GM12872 (cell line): ENCODE data around the gene MYO1D.

ENCODE experiments used
- TF ChIP-seq, protein P1 (sequence below): IDR thresholded peaks from 3 replicates; pipeline ENCODE4 v1.5.1; 2011; ENCODE audit warnings: low read depth, mild to moderate bottlenecking, low read length, moderate library complexity; ENCODE audit not compliant: insufficient read depth

The MYO1D gene

DNA sequence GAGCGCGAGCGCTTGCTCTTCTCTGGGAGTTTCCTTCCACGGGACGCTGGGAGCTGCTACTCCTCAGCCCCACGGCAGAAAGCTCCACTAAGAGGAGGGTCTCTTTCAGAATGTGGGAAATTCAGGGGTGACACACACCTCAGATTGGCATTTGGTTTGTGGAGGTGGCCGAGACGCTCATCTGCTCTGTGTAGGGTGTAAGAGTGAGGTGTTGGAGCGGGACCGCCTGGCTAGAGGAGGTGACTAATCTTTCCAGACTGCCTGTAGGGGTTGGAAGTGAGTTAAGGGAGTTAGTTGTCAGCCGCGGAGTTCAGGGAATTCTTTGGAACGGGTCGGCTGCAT is 431.9 kb downstream of the MYO1D start:
- TF ChIP-seq, protein P1, sequence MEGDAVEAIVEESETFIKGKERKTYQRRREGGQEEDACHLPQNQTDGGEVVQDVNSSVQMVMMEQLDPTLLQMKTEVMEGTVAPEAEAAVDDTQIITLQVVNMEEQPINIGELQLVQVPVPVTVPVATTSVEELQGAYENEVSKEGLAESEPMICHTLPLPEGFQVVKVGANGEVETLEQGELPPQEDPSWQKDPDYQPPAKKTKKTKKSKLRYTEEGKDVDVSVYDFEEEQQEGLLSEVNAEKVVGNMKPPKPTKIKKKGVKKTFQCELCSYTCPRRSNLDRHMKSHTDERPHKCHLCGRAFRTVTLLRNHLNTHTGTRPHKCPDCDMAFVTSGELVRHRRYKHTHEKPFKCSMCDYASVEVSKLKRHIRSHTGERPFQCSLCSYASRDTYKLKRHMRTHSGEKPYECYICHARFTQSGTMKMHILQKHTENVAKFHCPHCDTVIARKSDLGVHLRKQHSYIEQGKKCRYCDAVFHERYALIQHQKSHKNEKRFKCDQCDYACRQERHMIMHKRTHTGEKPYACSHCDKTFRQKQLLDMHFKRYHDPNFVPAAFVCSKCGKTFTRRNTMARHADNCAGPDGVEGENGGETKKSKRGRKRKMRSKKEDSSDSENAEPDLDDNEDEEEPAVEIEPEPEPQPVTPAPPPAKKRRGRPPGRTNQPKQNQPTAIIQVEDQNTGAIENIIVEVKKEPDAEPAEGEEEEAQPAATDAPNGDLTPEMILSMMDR = no peak

DNA sequence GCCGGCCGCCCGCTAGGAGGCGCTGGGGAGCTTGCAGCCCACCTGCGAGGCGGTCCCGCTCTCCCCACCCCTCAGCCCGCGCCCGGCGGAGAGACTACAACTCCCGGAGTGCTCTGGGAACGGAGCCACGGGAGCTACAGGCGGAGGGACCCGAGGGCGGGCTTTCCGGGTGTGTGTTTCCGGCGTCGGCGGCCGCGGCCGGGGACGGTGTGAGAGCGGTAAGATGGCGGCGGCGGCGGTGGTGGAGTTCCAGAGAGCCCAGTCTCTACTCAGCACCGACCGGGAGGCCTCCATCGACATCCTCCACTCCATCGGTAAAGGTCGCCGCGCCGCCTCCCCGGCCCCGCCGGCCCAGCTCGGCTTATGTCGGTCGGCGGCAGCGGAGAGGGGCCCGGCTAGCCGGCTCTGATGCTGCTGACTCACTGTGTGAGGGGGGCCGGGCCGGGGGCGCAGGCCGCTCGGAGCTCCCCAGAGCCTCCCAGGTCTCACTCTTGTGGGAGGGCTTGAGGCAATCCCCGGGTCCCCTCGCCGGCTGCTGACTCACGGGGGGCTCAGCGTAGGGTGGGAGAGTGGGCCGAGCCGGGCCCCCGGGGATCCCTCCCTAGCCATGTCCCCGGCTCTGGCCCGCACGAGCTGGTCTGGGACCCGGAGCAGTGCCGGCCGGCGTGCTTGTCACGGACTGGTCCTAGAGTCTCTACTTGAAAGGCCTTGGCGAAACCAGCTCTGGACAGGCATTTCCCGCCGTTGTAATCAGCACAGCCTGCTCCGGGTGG is 432.4 kb downstream of the MYO1D start, which contains the start of gene PSMD11:
Gene PSMD11, plus strand, starts transcription at position 210 of the 773 bp plus-strand sequence. Its CDS starts 14 bp downstream, at position 224.
- TF ChIP-seq, protein P1 = peak; percentile 89

DNA sequence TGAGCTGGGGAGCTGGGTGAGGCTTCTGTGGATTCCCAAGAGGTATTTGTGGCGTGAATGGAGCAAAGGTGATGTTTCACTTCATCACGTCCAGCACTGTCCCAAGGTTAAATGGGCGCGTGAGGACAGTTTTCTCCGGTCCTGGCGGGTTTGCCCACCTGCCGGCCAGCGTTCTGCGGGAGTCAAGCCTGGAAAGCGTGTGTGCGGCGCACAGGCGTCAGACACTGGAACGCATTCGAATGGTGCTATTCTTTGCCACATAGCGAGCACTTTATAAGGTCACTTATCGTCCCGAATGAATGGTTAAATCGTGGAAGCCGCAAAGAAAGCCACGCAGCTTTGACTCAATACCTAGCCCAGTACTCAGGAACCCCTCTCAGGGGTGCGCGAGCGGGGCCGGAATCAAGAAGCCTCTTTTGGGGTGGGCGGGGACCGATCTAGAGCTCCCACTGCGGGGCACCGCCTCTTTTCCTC is 433.1 kb downstream of the MYO1D start:
- TF ChIP-seq, protein P1 = no peak
